ENCODE results near the gene MYH2.

Gene MYH2

GRCh38 chr17:10526517-10526916 lies 22.9 kb downstream of the MYH2 start:
- Histone ChIP-seq H3K4me2 (no peak overlapping the region), H4K20me1 (ENCODE audit: insufficient read depth) (no peaks in the 10 kb centered on the region), H3K4me3 (IDR thresholded peaks at IDR 0.05; ENCODE audit: insufficient read depth, low read depth, low read length) (no peak overlapping the region), H3K27me3 (ENCODE audit: insufficient read depth, low read depth) (no peaks in the 10 kb centered on the region), H3K4me1 (ENCODE audit: low read depth, poor library complexity, severe bottlenecking) (no peaks in the 10 kb centered on the region), H2AFZ (ENCODE audit: low read depth) (no peak overlapping the region), H3K27ac (no peak overlapping the region), H3K36me3 (ENCODE audit: insufficient read depth) (no peaks in the 10 kb centered on the region), H3K9ac (no peak overlapping the region), H3K79me2 (ENCODE audit: insufficient read depth, low read depth) (no peaks in the 10 kb centered on the region)
- no peak for TF ChIP-seq CTCF (conservative IDR thresholded peaks at IDR 0.05; ENCODE audit: low read depth, low read length)

- H3K27ac ChIP-seq = no peak overlapping the region
- no peak overlapping the region for H3K9ac ChIP-seq
- no peaks in the 10 kb centered on the region for H3K79me2 ChIP-seq (ENCODE audit: insufficient read depth, low read depth)
- H3K27me3 ChIP-seq (ENCODE audit: insufficient read depth, low read depth) = no peaks in the 10 kb centered on the region
- H3K4me2 ChIP-seq = no peak overlapping the region
- H3K4me1 ChIP-seq (ENCODE audit: low read depth, poor library complexity, severe bottlenecking) = no peaks in the 10 kb centered on the region
- no peak overlapping the region for H2AFZ ChIP-seq (ENCODE audit: low read depth)
- no peak for TF ChIP-seq CTCF (conservative IDR thresholded peaks at IDR 0.05; ENCODE audit: low read depth, low read length)
- H4K20me1 ChIP-seq (ENCODE audit: insufficient read depth) = no peaks in the 10 kb centered on the region
- no peaks in the 10 kb centered on the region for H3K36me3 ChIP-seq (ENCODE audit: insufficient read depth)
- no peak overlapping the region for H3K4me3 ChIP-seq (IDR thresholded peaks at IDR 0.05; ENCODE audit: insufficient read depth, low read depth, low read length)
Measured at GRCh38 chr17:10523064-10523463, 26.4 kb downstream of the MYH2 start.

GRCh38 chr17:10521949-10522348 lies 27.5 kb downstream of the MYH2 start:
- H3K27me3 ChIP-seq (ENCODE audit: insufficient read depth, low read depth) = no peaks in the 10 kb centered on the region
- no peaks in the 10 kb centered on the region for H3K79me2 ChIP-seq (ENCODE audit: insufficient read depth, low read depth)
- H3K27ac ChIP-seq = no peak overlapping the region
- no peak for TF ChIP-seq CTCF (conservative IDR thresholded peaks at IDR 0.05; ENCODE audit: low read depth, low read length)
- H3K4me1 ChIP-seq (ENCODE audit: low read depth, poor library complexity, severe bottlenecking) = no peaks in the 10 kb centered on the region
- H4K20me1 ChIP-seq (ENCODE audit: insufficient read depth) = no peaks in the 10 kb centered on the region
- H3K4me2 ChIP-seq = no peak overlapping the region
- H3K36me3 ChIP-seq (ENCODE audit: insufficient read depth) = no peaks in the 10 kb centered on the region
- H3K9ac ChIP-seq = no peak overlapping the region
- H3K4me3 ChIP-seq (IDR thresholded peaks at IDR 0.05; ENCODE audit: insufficient read depth, low read depth, low read length) = no peak overlapping the region
- H2AFZ ChIP-seq (ENCODE audit: low read depth) = no peak overlapping the region

DNA sequence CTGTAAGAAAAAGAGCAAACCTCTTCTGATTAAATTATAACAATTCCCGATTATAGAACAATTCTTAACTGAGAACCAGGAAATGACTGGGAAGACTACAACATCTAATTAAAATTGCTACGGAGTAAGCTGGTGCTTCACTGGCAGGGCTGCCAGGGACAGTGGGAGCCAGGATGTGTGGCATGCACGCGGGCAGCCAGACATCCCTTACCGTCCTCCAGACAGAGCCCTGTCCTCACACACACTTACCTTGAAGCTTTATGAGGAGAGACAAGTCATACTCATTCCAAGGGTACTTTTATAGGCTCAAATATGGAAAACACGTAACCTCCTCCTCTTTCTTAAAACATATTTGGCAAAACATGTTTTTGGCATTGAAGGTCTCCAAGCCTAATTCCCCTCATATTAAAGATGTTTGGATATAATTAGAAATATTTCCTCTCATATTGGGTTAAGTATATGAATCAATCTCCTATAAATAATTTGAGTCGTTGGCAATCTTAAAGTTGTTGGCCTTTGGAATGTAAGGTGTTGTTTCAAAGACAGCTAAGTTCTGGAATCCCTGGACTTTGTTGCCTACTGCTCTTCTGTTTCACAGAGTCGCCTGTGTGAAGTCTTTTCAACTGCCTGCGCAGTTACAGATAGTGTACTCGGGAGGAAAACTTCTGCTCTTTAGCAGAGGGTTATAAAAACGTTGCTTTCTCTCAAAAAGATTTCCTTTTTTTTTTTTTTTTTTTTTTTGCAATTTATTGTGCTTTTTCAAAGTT lies 31.0 kb downstream of the MYH2 start, which contains the start of gene MYH1:
MYH1 (minus strand) TSS at position 272 of the 767 bp plus-strand sequence. CDS start 1,900 bp downstream, outside the sequence.
- no peak within 1 kb of the TSS for H3K4me2 ChIP-seq
- no peaks in the 10 kb centered on the region for H3K79me2 ChIP-seq (ENCODE audit: insufficient read depth, low read depth)
- H3K27me3 ChIP-seq (ENCODE audit: insufficient read depth, low read depth) = no peaks in the 10 kb centered on the region
- H3K4me3 ChIP-seq (IDR thresholded peaks at IDR 0.05; ENCODE audit: insufficient read depth, low read depth, low read length) = no peak within 1 kb of the TSS
- no peak within 1 kb of the TSS for H3K9ac ChIP-seq
- H3K4me1 ChIP-seq (ENCODE audit: low read depth, poor library complexity, severe bottlenecking) = no peaks in the 10 kb centered on the region
- H2AFZ ChIP-seq (ENCODE audit: low read depth) = no peak within 1 kb of the TSS
- no peaks in the 10 kb centered on the region for H4K20me1 ChIP-seq (ENCODE audit: insufficient read depth)
- TF ChIP-seq CTCF (conservative IDR thresholded peaks at IDR 0.05; ENCODE audit: low read depth, low read length) = no peak
- no peaks in the 10 kb centered on the region for H3K36me3 ChIP-seq (ENCODE audit: insufficient read depth)
- H3K27ac ChIP-seq = no peak within 1 kb of the TSS
